GM21381 (cell line): Measurements from ENCODE around the gene GPANK1.
"Not testable (repeated sequence)": the region's sequence is repeated elsewhere in the genome, so short reads cannot be mapped to it uniquely, and the experiment has no call there.

Experiments used
- ATAC-seq: cut with Tn5 transposase; IDR thresholded peaks from one replicate; pipeline ENCODE4 v1.9.1; 2021; ENCODE audit warnings: mild to moderate bottlenecking, moderate library complexity; ENCODE audit not compliant: unreplicated experiment

GPANK1 gene

DNA sequence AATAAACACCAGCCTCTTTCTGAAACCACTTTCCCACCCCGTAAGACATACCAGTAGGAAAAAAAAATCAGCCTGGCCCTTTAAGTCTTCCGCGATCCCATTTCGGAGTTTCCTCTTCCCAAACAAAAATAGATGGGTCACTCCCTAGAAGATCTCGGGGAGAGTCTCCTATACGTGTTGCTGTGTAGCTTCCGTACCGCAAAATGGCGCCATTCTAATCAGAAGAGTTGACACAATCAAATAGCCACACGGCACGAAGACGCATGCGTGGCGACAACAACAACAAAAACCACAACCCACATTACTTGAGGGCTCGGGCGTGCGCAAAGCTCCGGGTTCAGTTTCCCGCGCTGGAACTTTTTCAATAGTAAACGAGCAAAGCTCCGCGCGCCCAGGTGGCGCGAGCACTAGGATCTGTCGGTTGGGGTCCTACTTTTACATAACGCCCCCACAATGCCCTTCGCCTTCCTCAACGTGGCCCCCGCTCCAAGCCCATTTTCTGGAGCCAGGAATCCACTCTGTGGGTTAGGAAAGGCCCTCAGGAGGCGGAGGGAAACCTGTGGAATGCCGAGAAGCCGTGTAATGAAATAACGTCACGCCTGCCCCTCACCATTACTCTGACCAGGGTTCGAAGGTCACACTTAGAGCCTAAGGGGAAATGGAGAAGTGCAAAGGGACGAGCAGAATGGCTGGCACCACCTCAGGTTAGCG is at the start of gene GPANK1:
Gene GPANK1 (minus strand): TSS at position 208 of the 711 bp plus-strand sequence. CDS start 519 bp downstream, outside the sequence.
- peak; percentile 31 for ATAC-seq

DNA sequence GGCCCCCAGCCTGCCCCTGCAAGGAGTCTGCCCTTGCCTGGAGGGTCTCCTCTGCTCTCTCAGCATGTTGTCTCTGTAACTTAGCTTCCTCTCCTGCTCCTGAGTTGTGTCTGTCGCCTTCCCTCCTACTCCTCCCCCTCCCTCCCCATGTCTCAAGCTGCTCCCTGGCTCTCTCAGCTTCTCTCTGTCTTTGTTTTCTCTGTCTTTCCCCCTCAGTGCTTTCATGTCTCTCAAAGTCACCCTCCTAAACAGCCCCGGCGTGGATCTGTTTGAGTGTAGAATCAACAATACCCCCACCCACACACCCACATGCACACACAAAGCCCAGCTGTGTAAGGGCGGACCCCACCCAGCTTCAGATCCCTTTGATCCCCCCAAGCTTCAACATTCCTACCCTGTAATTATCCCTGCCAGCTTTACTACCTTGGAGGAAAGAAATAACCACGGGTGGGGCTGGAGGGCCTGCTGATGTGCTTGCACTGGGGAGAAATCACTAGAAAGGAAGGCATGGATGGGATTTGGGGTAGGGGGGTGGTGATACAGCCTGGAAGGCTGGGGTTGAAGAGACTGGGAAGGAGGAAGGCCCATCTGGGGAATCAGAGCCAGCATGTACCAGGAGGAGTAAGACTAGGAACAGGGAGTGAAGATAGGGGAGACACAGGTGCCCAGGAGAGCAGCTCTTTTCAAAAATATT is 49.3 kb upstream of the GPANK1 start:
- ATAC-seq = no peak

DNA sequence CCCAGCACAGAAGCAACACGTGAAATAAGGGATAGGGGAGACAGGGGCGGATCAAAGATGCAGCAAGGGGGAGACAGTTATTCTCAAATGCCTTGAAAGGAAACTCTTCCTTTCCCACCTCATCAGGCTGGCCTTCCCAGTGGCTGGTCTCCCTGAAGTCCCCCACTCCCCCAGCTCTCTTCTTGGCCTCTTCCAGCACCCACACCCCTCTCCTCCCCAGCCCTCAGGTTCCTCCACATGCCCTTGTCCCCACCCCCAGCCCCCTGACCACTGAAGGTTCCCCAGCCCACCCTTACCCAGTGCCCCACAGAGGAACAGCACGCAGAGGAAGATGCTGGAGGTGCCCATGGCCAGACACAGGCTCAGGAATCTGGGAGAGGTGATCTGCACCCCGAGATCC is 48.7 kb upstream of the GPANK1 start:
- ATAC-seq = no peak

DNA sequence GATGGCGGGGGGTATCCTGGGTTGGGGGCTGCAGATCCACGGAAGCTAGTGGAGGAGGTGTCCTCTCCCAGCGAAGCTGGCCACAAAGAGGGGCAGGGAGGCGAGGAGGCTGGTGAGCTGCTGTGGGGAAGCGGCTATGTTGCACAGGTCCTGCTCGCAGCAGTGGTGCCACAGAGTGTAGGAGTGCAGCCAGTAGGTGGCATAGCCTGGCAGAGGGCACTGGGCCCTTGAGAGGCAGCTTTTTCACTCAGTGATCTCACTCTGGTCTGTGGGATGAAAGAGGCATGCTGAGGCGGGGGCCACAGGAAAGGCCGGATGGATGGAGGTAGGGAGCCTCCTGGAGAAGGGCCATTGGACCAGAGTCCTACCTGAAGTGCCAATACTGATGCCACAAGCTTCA is 47.5 kb upstream of the GPANK1 start:
- ATAC-seq = no peak

DNA sequence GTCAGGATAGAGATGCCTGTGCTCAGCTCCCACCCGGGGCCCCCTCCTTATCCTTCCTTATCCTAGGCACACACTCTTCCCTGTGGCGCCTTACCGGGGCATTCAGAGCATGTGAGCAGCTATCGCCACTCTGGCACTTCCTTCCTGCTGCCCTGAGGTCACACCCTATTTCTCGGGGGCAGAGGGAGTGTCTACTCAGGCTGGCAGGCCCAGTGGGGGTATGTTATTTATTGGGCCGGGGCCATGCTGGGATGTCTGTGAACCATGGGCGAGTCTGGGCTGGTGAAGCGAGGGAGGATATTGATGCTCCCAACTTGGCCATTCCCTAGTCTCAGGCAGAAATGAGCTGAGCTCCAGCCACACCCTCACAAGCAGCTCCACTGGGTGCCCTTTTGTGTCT is 46.4 kb upstream of the GPANK1 start:
- no peak for ATAC-seq

DNA sequence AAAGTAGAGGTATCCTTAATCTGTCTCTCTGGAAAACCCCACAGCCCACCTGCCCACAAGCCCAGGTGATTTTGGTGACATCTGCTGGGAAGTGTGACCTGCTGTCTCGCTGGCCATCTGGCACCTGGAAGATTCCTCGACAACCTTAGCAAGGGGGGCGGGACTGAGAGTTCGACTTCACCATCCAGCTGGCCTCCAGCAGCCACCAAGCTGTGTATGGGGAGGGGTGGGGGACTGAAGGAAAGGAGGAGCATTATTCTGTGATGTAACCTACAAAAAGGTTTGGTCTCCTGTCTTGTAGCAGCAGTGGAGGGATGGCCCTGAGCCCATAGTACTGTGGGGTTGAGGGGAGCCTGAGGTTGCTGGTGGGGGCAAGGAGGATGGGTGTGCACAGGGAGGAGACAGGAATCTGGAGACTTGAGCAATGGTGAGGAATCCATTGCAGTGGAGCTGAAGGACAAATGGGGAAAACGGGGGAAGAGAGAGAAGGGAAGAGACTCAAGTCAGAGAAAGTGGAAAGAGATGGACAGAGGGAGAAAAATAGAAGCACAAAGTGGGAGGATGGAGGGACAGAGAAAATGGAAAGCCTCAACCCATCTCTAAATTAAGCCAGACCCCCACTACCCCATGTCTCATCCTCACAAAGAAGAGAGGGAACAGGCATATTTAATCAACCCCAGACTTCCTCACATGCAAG is 45.9 kb upstream of the GPANK1 start:
- ATAC-seq = no peak

DNA sequence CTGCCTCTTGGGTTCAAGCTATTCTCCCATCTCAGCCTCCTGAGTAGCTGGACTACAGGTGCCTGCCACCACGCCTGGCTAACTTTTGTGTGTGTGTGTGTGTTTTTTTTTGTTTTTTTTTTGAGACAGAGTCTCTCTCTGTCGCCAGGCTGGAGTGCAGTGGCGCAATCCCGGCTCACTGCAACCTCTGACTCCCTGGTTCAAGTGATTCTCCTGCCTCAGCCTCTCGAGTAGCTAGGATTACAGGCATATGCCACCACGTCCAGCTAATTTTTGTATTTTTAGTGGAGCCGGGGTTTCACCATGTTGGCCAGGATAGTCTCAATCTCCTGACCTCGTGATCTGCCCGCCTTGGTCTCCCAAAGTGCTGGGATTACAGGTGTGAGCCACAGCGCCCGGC is 44.4 kb upstream of the GPANK1 start:
- ATAC-seq = not testable (repeated sequence)

DNA sequence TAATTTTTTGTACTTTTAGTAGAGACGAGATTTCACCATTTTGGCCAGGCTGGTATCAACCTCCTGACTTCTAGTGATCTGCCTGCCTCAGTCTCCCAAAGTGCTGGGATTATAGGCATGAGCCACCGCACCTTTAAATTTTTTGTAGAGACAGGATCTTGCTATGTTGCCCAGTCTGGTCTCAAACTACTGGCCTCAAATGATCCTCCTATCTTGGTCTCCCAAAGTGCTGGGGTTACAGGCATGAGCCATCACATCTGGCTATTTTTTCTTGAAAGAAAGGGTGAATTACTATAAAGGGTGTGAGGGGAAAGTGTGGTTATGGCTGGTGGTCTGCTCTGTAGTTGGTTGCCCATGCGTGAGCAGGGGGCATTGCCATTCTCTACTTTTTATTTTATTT is 43.4 kb upstream of the GPANK1 start:
- no peak for ATAC-seq

DNA sequence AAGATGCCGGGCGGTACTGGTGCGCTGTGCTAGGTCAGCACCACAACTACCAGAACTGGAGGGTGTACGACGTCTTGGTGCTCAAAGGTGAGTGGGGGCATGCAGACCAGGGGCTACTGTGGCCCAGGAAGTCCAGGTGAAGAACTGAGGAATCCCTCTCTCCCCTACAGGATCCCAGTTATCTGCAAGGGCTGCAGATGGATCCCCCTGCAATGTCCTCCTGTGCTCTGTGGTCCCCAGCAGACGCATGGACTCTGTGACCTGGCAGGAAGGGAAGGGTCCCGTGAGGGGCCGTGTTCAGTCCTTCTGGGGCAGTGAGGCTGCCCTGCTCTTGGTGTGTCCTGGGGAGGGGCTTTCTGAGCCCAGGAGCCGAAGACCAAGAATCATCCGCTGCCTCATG is 42.9 kb upstream of the GPANK1 start:
- no peak for ATAC-seq

DNA sequence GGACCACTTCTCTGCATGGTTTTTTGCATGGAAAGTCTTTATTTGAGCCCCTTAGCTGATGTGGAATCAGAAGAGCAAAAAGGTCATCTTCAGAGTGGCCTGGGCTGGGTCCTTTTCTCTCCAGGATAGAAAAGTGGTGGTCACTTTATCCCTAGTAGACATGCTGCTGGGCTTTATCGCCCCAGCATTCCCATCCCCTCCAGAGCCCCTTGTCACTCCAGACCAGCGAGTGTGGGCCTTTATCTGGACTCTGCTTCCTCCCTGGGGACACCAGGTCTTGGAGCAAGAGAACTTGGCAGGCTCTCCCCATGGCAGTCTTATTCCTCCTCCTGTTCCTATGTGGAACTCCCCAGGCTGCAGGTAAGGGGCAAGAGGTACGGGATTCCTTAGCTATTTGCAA is 41.8 kb upstream of the GPANK1 start, which contains the start of gene LY6G6F:
Gene LY6G6F (plus strand): TSS at position 268 of the 400 bp plus-strand sequence. CDS start 41 bp downstream, at position 309.
- ATAC-seq = no peak

DNA sequence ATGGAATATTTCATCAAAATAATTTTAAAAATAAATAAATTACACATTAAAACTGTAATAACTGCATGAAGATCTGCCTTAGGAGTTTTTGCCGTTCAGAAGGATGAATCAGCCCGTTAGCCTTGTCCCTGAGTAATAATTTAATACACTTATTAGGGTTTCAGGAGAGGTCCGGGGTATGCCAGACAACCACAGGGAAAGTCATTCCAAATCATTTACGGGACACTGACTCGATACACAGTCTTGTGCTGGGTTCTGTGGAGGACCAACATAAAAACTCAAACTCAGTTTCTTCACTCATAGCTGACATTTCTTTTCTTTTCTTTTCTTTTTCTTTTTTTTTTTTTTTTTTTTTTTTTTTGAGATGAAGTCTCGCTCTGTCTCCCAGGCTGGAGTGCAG is 41.1 kb upstream of the GPANK1 start:
- ATAC-seq = no peak

DNA sequence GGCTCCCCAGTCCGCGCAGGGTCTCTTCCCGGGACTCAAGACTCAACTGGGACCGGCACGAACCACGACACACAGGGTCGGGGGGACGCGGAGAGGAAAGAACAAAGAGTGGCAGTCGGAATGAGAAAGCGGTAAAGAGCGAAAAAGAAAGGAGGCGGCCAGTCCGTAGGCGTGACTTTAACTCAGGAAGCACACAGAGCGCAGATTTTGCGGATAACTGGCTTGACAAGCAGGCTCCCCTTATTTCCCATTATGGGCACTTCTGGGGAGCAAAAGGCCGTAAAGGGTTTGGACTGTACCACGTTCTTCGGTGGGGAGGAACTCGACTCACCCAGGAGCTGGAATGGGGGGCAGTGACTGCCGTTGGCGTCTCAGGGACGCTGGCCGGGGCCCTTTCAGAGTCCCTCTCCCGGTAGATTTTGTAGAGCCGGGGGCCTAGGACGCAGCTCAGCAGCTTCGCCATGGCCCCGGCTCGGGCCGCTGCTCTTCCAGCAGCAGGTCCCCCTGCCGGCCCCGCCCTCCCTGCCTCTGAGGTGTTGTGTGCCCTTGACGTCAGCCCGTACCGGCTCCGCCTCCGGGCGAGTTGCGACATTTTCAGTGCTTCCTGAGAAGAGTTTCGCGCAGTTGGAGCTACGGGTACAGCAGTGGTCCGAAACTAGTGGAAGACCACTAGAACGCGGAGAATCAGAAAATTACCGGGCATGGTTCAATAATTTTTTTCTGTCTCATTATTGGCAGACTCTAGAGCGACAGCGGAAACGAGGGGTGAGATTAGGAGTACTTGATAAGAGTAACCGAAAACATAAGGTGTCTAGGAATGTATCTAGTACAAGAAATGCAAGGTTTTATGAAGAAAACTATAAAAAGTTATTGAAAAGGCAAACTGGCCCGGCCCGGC is 38.3 kb upstream of the GPANK1 start, which contains the start of gene ABHD16A:
Gene ABHD16A (minus strand): TSS at position 506 of the 898 bp plus-strand sequence. CDS start 43 bp downstream, at position 463.
- peak; percentile 86 for ATAC-seq

DNA sequence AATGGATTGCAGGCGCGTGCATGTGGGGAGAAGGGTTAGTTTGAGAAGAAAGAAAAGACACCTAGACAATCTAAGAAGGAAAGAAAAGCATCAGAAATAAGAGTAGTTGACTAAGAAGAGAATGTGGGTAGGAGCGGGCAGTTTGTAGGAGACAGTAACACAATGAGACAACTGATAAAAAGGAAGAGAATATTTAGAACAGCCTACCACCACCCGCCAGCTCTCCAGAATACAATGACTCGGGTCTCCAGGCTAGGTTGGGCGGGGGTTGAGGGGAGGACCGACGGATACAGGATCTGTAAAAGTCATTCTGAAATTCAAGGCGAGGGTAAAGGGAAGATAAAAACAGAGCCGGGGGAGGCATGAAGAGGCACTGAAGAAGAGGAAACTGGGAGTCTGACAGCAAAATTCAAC is 37.6 kb upstream of the GPANK1 start:
- ATAC-seq = no peak

DNA sequence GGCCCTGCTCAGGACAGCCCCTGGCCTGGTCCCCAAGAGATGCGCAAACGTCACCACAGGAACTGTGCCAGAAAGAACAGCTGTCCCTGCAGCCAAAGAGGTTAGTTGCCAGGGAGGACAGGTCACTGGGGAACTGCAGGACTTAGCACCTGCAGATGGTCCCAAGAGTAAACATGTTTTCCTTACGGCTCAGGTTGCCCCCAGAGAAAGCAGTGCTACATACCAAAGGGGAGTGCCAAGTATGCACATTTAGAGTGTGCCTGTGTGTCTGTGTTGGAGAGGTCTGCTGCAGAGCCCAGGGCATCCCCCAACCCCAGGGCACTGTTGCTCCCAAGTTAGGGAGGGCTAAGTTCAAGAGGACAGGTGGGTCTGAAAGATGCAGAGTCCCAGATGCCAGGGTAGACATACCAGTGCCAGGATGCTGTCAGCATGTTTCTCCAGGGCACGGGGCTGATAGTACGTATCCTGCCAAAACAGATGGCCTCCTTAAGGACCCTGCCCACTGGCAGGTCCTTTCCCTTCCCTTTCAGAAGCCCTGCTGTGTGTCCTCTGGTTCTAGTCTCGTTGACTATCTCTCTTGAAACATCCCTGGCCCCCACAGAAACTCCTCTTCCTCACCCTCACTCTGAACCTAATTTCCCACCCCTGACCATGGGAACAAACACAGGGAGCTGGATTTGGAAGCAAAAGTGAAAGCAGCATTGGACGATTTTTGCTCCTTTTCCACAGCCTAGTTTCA is 37.0 kb upstream of the GPANK1 start:
- ATAC-seq = no peak

DNA sequence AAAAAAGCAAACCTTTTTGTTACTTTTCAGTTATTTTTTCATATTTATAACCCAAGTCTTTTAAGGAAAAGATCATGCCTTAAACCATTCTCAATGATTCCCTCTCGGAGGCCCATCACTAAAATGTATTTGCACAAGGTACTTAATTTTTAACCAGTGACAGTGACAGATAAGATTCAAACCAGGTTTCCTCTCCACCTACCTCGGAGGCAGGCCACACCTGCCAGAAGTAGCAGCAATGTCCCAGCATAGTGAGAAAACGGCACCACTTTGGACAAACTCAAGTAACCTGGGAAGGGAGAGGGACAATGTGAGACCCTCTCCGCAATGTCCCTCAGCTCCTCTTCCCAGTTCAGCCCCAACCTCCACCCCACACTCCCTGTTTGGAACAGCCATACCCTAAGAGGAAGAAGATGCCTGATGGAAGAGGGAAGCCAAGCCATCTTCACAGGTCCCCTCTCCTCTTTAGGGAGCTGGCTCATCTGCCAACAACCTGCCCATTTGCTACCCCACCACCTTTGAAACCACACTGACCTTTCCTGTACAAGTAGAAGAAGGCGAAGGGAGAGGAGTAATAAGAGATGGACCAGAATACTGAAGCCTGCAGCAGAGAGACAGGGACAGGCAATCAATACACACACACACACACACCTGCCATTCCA is 36.1 kb upstream of the GPANK1 start:
- ATAC-seq = no peak

DNA sequence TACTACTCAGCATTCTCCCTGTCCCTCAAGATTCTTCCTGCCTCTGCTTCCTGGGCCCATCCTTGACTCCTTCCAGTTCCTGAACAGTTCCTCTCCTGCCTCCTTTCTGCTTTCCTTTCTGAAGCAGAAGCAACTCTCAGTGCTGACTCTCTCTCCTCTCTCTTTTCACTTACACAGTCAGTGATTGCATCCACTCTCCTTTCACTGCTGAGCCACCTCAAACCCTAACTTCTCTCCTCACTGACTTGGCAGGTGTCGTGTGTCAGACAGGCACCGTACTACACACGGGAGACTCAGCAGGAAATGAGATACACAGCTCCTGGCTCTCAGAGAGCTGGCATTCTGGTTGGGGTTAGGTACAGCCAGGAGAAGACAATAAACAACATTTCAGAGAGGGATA is 32.8 kb upstream of the GPANK1 start:
- no peak for ATAC-seq

DNA sequence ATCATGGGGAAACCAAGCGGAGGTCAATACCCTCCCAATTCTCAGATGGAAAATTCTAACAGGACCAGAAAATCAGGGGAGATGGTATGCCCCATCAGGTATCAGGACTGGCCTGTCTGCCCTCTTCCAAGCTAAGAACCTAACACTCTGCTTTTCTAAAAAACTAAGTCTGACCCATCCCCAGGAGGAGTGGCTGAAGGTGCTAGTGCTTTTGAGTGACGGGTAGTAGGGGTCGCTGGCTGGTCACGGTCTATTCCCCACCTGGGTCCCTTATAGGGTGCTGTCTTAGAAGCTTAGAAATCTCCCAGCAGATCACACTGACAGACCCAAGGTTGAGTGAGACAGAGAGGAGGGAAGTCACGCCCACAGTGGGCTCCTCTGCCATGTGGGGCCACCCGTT is 28.7 kb upstream of the GPANK1 start:
- no peak for ATAC-seq

DNA sequence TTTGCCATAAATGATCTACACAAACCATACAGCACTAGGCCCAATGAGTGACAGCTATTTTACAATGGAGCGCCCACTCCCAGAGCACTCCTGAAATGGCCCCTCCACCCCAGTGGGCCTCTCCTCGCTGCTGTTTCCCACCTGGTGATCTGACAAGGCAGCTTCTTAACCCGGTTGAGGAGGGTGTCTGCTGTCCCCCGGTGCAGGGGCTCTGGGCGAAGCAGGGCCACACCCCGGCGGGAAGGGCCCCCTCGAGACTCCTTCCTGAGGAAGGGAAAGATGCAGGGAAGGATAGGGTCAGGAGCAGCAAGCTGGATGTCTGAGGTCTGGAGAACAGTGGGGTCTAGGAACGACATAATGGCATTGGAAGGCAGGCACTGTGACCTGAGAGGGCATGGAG is 28.1 kb upstream of the GPANK1 start:
- ATAC-seq = no peak

DNA sequence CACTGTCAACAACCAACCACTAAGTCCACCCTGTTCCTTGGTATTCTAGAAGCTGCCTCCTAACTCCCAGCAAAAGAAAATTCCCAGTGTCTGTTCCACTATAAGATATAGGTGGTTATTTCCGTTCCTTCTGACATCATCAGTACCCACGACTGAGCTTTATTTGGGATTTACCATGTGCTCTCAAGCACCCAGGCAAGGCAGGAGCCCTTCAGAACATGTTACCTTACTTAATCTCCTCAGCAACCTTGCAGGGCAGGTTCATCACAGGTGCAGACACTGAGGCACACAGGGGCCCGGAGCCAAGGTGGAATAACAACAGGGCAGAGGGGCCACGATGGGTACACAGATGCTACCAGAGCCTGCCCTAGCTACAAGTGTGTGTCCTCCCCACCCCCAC is 27.6 kb upstream of the GPANK1 start:
- no peak for ATAC-seq
